SH-SY5Y (cell line): ENCODE results near the gene TAF4.

Source experiments
- GATA2 ChIP-seq: IDR thresholded peaks from 2 replicates; pipeline ENCODE4 v1.6.1; 2011; ENCODE audit warnings: mild to moderate bottlenecking, low read depth, low read length
- GATA3 ChIP-seq: IDR thresholded peaks from 2 replicates; pipeline ENCODE4 v1.6.1; 2011; ENCODE audit warnings: low read depth, mild to moderate bottlenecking, low read length, moderate library complexity

DNA sequence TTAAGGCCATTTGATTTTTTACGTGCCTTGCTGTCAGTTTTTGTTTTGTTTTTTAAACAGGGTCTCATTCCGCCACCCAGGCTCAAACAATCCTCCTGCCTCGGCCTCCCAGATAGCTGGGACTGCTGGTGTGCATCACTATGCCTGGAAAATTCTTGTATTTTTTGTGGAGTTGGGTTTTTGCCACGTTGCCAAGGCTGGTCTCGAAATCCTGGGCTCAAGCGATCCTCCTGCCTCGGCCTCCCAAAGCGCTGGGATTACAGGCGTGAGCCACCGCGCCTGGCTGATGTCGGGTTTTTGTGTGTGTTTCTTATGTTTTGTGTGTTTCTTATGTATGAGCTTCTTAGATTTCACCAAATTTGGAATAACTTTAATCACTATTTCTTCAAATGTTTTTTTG lies 104.8 kb downstream of the TAF4 start:
- TF ChIP-seq GATA2 (no peak), GATA3 (no peak)
